ENCODE measurements around the gene CLDND2. TPM values are rescaled to one million over a fixed set of nuclear protein-coding genes. Genes with fewer than 3 reads are reported as not detected.

The CLDND2 gene
- total and polyA plus RNA-seq, 12 donors, result 1.2 to 2.2 (median 1.6) TPM; not detected in 2

- no peak for TF ChIP-seq CTCF (IDR thresholded peaks at IDR 0.05)
- Histone ChIP-seq H3K4me3 (peak overlapping the region in 1 of 10 donors; percentile 46), H3K27me3 (no peaks in the 10 kb centered on the region), H3K36me3 (no peaks in the 10 kb centered on the region), H3K4me1 (peaks cover 0 to 36% (median 5%) of the 10 kb centered on the region in 9 donors), H3K9me3 (no peaks in the 10 kb centered on the region), H3K27ac (peak overlapping the region in 1 of 10 donors; percentile 87)
- DNase-seq, result no peak
- 83 to 89% methylated on average over 18 of the region's 18 CpGs for WGBS, 2 donors
- intact Hi-C loops (cut with DNase I), result no loop called here
- ATAC-seq, result no peak
Measured at GRCh38 chr19:51372021-51372648, 3.3 kb upstream of the CLDND2 start.

- Histone ChIP-seq H3K27ac (peak overlapping the region in 1 of 10 donors; percentile 87), H3K4me3 (peak overlapping the region in 1 of 10 donors; percentile 46), H3K4me1 (peaks cover 0 to 41% (median 5%) of the 10 kb centered on the region in 9 donors), H3K27me3 (no peaks in the 10 kb centered on the region), H3K36me3 (no peaks in the 10 kb centered on the region), H3K9me3 (no peaks in the 10 kb centered on the region)
- WGBS, 2 donors, result 78% methylated on average over 8 of the region's 8 CpGs
- ATAC-seq (no peak), DNase-seq (no peak)
- no peak for TF ChIP-seq CTCF (IDR thresholded peaks at IDR 0.05)
- intact Hi-C loops (cut with DNase I), result no loop called here
Measured at GRCh38 chr19:51371186-51371690, 2.4 kb upstream of the CLDND2 start.

- no peak for ATAC-seq
- no peak for TF ChIP-seq CTCF (IDR thresholded peaks at IDR 0.05)
- no peaks in the 10 kb centered on the region for H3K36me3 ChIP-seq
- peak overlapping the region in 1 of 10 donors; percentile 46 for H3K4me3 ChIP-seq
- H3K4me1 ChIP-seq, result peaks cover 0 to 47% (median 7%) of the 10 kb centered on the region in 9 donors
- H3K27ac ChIP-seq, result peak overlapping the region in 1 of 10 donors; percentile 87
- H3K9me3 ChIP-seq, result no peaks in the 10 kb centered on the region
- intact Hi-C loops (cut with DNase I), result no loop called here
- no peak for DNase-seq
- no peaks in the 10 kb centered on the region for H3K27me3 ChIP-seq
- WGBS, 2 donors, result 76 to 82% methylated on average over 3 to 4 of the region's 4 CpGs
Measured at GRCh38 chr19:51370230-51370629, 1.4 kb upstream of the CLDND2 start.

GRCh38 chr19:51367565-51368365 lies 1.0 kb downstream of the CLDND2 start:
- H3K4me1 ChIP-seq, result peaks cover 0 to 50% (median 24%) of the 10 kb centered on the region in 9 donors
- ATAC-seq (peak; percentile 90 to 96 (median 93)), DNase-seq (peak; percentile 99)
- 1% methylated on average over 60 to 64 of the region's 64 CpGs for WGBS, 2 donors
- peak in 1 of 9 donors; percentile 6 for TF ChIP-seq CTCF (IDR thresholded peaks at IDR 0.05)
- no peaks in the 10 kb centered on the region for H3K36me3 ChIP-seq
- H3K9me3 ChIP-seq, result no peaks in the 10 kb centered on the region
- peak overlapping the region; percentile 60 to 93 (median 80) for H3K4me3 ChIP-seq
- peak overlapping the region; percentile 89 to 98 (median 96) for H3K27ac ChIP-seq
- H3K27me3 ChIP-seq, result no peaks in the 10 kb centered on the region
- intact Hi-C loops (cut with DNase I), result loop anchor here in 4 of 10 donors (1.0 to 10.0 kb wide), 4 partner anchors 27 to 263 kb away; partner anchors contain the start of gene CTU1 (in 1 of the 4)

Measured in heart right ventricle (tissue), 16 donors.